Measurements from ENCODE around the gene CXCL16. TPM values are rescaled to one million over a fixed set of nuclear protein-coding genes. Genes with fewer than 3 reads are reported as not detected.

The CXCL16 gene
- total RNA-seq: 23.2 and 37.5 TPM in 2 replicates

GRCh38 chr17:4739122-4740024 is at the start of gene CXCL16, which contains the start of gene ZMYND15:
CXCL16 (minus strand) TSS chr17:4739928; CDS start chr17:4739339, 589 bp downstream.
ZMYND15 (plus strand) TSS chr17:4739833; CDS start chr17:4740549, 716 bp downstream.

GRCh38 chr17:4788807-4789700 is 49.3 kb upstream of the CXCL16 start, which contains the start of gene GLTPD2:
GLTPD2 (plus strand) TSS chr17:4788964; CDS start chr17:4789012, 48 bp downstream.

GRCh38 chr17:4786106-4786511 is 46.4 kb upstream of the CXCL16 start, which contains the start of gene VMO1:
VMO1 (minus strand) TSS chr17:4786364; CDS start chr17:4786352, 12 bp downstream.

GRCh38 chr17:4771519-4772234 is 31.9 kb upstream of the CXCL16 start, which contains the start of gene TM4SF5:
TM4SF5 (plus strand) TSS chr17:4771886; CDS start chr17:4771923, 37 bp downstream.

GRCh38 chr17:4709794-4710692 is 29.7 kb downstream of the CXCL16 start, which contains the start of gene ARRB2:
ARRB2 (plus strand) TSS chr17:4710632; CDS start chr17:4710722, 90 bp downstream.

Other genes with a start within 250 kb of the CXCL16 start
- gene SPNS2, start 241.0 kb downstream of the CXCL16 start, total RNA-seq: 3.2 and 14.7 TPM in 2 replicates
- 90.2 and 103 TPM in 2 replicates for gene MYBBP1A, start 184.5 kb downstream of the CXCL16 start, total RNA-seq
- gene GGT6, start 179.4 kb downstream of the CXCL16 start, total RNA-seq: 4.4 and 4.5 TPM in 2 replicates
- not detected in 2 replicates for gene SMTNL2, start 155.4 kb downstream of the CXCL16 start, total RNA-seq
- 0.07 TPM in 1 of 2 replicates, not detected in the other for gene ALOX15, start 98.2 kb downstream of the CXCL16 start, total RNA-seq
- gene PELP1, start 35.8 kb downstream of the CXCL16 start, total RNA-seq: 22.6 and 41.9 TPM in 2 replicates
- 5.8 and 5.9 TPM in 2 replicates for gene ARRB2, start 29.3 kb downstream of the CXCL16 start, total RNA-seq
- gene MED11, start 8.5 kb downstream of the CXCL16 start, total RNA-seq: 8.0 and 10.3 TPM in 2 replicates
- 0.34 and 1.2 TPM in 2 replicates for gene ZMYND15, start 95 bp downstream of the CXCL16 start, total RNA-seq
- not detected in 2 replicates for gene TM4SF5, start 32.0 kb upstream of the CXCL16 start, total RNA-seq
- 0.68 and 1.00 TPM in 2 replicates for gene VMO1, start 46.4 kb upstream of the CXCL16 start, total RNA-seq
- gene GLTPD2, start 49.0 kb upstream of the CXCL16 start, total RNA-seq: not detected in 2 replicates
- 83.6 and 122 TPM in 2 replicates for gene PSMB6, start 56.2 kb upstream of the CXCL16 start, total RNA-seq
- gene PLD2, start 67.2 kb upstream of the CXCL16 start, total RNA-seq: 29.0 and 38.2 TPM in 2 replicates
- 76.9 and 223 TPM in 2 replicates for gene MINK1, start 93.4 kb upstream of the CXCL16 start, total RNA-seq
- gene C17orf107, start 159.6 kb upstream of the CXCL16 start, total RNA-seq: 3.1 and 4.4 TPM in 2 replicates
- gene CHRNE, start 163.2 kb upstream of the CXCL16 start, total RNA-seq: 0.21 TPM in 1 of 2 replicates, not detected in the other
- not detected in 2 replicates for gene GP1BA, start 192.3 kb upstream of the CXCL16 start, total RNA-seq
- 49.2 and 54.0 TPM in 2 replicates for gene SLC25A11, start 200.1 kb upstream of the CXCL16 start, total RNA-seq
- 23.9 and 35.8 TPM in 2 replicates for gene RNF167, start 200.3 kb upstream of the CXCL16 start, total RNA-seq
- gene PFN1, start 208.6 kb upstream of the CXCL16 start, total RNA-seq: 416 and 612 TPM in 2 replicates
- gene ENO3, start 211.2 kb upstream of the CXCL16 start, total RNA-seq: 1.4 and 1.9 TPM in 2 replicates
- gene SPAG7, start 227.9 kb upstream of the CXCL16 start, total RNA-seq: 42.6 and 48.9 TPM in 2 replicates
- gene CAMTA2, start 247.7 kb upstream of the CXCL16 start, total RNA-seq: 7.9 and 15.8 TPM in 2 replicates